Lower lobe of right lung (tissue), 2 donors: ENCODE measurements around the gene HSPG2. TPM values are rescaled to one million over a fixed set of nuclear protein-coding genes. Genes with fewer than 3 reads are reported as not detected.

ENCODE experiments used
- ATAC-seq, 2 donors: fragments of 200-7000 bp; cut with Tn5 transposase; one replicate each; pipeline ENCODE4 v1.9.1; 2020 to 2022; ENCODE audit warnings: mild to moderate bottlenecking in 2 of 2, moderate library complexity in 2 of 2
- DNase-seq: peaks from one replicate; pipeline ENCODE4 v3.0.0-alpha.2; 2020
- H3K27ac ChIP-seq: fragments of 200-600 bp; one replicate; pipeline ENCODE4 v1.8.0; 2022
- H3K27me3 ChIP-seq: fragments of 200-600 bp; one replicate; pipeline ENCODE4 v1.8.0; 2022; ENCODE audit warnings: low read depth
- H3K36me3 ChIP-seq: fragments of 200-600 bp; one replicate; pipeline ENCODE4 v1.8.0; 2022; ENCODE audit warnings: mild to moderate bottlenecking
- H3K4me1 ChIP-seq: fragments of 200-600 bp; one replicate; pipeline ENCODE4 v1.8.0; 2022
- H3K4me3 ChIP-seq: fragments of 200-600 bp; one replicate; pipeline ENCODE4 v1.8.0; 2022; ENCODE audit warnings: mild to moderate bottlenecking
- H3K9me3 ChIP-seq: fragments of 200-600 bp; one replicate; pipeline ENCODE4 v1.8.0; 2022
- CTCF ChIP-seq: fragments of 200-600 bp; IDR thresholded peaks from one replicate; pipeline ENCODE4 v1.8.0; 2022; ENCODE audit warnings: antibody characterized with exemption, mild to moderate bottlenecking
- intact Hi-C: fragments of 100-400 bp; cut with DNase I; formaldehyde crosslinking; loops from one replicate; pipeline ENCODE4 v1.11.0; 2022
- total RNA-seq: library from RNA; stranded (reverse); fragmentation: NEBNext Ultra II Directional; extraction: Animal tissue kit (Norgen Biotek cat#: 25700); gene quantifications from one replicate; pipeline ENCODE4 v1.2.1, GENCODE V29; 2021
- donor health status: DM: no; HTN: yes; CAD: no; lungs with severe emphysema.

HSPG2 gene
- total RNA-seq, 1 donor from 2014 or later: 216 TPM

DNA sequence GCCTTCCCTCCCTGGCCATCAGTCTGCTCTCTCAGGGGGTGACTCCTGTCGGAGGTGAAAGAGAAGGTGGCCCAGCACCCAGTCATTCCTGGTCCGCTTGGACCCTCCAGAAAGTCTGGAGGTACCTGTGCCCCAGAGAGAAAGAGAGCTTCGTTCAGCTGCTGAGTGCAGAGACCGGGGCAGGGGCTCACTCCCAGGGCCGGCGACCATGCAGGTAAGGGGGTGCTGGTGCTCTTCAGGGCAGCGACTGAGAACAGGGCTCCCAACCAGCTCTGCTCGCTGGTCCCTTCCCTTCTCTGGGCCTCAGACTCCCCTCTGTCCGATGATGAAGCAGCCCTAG, 30.1 kb downstream of the HSPG2 start:
- Histone ChIP-seq H3K4me1 (peaks cover 94% of the 10 kb centered on the region), H3K27ac (peak overlapping the region; percentile 74), H3K36me3 (no peaks in the 10 kb centered on the region), H3K9me3 (no peaks in the 10 kb centered on the region), H3K27me3 (no peaks in the 10 kb centered on the region), H3K4me3 (no peak overlapping the region)
- ATAC-seq: no peak
- DNase-seq: no peak
- intact Hi-C loops: no loop called here
- TF ChIP-seq CTCF: no peak

DNA sequence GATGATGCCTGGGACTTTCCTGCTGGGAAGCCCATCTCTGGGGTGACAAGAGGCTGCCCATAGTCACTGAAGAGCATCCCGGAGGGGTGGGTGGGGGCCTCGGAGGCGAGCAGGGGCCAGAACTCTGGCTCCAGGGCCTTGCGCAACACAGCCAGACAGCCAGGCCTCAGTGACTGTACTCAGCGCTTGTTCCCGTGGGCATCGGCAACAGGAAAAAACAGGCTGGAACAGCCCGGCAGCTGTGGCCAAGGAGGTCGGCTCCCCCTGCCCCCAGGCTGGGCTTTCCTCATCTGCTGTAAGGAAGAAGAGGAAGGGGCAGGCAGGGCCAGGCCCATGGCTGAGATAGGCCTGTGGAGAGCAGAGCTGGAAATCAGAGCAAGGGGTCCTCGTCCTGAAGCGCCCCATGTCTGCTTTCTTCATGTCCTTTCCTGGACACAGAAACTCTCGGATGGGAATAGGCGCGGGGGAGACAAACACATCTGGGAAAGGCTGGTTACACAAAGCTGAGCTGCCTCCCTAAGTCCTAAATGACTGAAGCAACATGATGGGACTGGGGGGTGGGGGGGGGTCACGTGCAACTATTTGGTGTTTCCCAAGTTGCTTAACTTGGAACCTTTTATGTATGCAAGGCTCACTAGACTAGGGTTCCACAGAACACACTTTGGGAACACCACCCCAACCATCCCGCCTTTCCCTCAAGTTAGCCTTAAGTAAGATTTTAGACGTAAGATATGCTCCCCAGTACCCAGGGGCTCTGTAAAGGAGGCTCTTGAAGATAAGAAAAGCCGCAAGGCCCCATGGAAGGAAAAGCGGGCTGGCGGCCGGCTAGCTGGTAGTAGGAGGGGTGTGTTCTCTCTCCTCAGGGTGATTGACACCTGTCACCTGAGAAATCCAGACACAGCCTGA, 30.7 kb downstream of the HSPG2 start:
- no peak for TF ChIP-seq CTCF
- DNase-seq: no peak
- intact Hi-C loops: no loop called here
- Histone ChIP-seq H3K27ac (peak overlapping the region; percentile 74), H3K27me3 (no peaks in the 10 kb centered on the region), H3K36me3 (no peaks in the 10 kb centered on the region), H3K4me3 (no peak overlapping the region), H3K9me3 (no peaks in the 10 kb centered on the region), H3K4me1 (peaks cover 94% of the 10 kb centered on the region)
- peak; percentile 19 to 26 for ATAC-seq

DNA sequence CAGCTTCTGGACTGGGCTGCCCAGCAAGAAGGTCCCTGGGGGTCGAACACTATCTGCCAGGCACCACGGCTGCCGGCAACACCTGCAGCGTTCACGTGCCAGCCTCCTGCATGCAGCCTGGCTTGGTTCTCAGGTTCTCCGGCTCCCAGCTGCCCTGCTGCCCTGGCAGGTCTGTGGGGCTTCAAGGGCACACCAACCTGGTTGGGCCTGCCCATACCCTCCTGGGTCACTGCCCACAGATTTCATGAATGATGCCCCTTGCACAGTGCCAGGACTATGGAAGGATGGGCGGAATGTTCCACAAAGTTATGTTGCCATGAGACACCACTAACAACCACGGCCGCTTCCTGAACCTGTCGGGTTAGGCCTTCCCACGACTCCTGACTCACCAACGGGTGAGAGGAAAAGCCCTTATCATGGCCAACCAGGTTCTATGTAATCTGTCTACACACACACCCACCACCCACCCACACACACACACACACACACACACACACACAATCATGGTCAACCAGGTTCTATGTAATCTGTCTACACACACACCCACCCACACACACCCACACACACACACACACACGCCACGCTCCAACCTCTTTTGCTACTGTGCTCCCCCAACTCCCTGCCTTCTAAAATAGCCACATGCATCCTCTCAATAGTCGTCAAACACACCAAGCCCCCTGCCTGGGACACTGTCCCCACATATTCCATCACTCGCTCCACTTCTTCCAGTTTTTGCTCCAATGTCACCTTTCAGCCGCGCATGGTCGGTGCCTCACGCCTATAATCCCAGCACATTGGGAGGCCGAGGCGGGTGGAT, 32.2 kb downstream of the HSPG2 start:
- DNase-seq (no peak), ATAC-seq (peak; percentile 79 to 80)
- intact Hi-C loops: no loop called here
- Histone ChIP-seq H3K27ac (peak overlapping the region; percentile 66), H3K36me3 (peaks cover 4% of the 10 kb centered on the region), H3K4me1 (peaks cover 94% of the 10 kb centered on the region), H3K27me3 (no peaks in the 10 kb centered on the region), H3K4me3 (no peak overlapping the region), H3K9me3 (no peaks in the 10 kb centered on the region)
- no peak for TF ChIP-seq CTCF

GRCh38 chr1:21904454-21904703, 32.7 kb downstream of the HSPG2 start:
- peak; percentile 38 to 44 for ATAC-seq
- H3K36me3 ChIP-seq: peaks cover 4% of the 10 kb centered on the region
- peak overlapping the region; percentile 66 for H3K27ac ChIP-seq
- intact Hi-C loops: no loop called here
- H3K4me3 ChIP-seq: no peak overlapping the region
- H3K9me3 ChIP-seq: no peaks in the 10 kb centered on the region
- no peak for DNase-seq
- no peaks in the 10 kb centered on the region for H3K27me3 ChIP-seq
- H3K4me1 ChIP-seq: peaks cover 94% of the 10 kb centered on the region
- no peak for TF ChIP-seq CTCF

GRCh38 chr1:21903638-21904453, 33.3 kb downstream of the HSPG2 start:
- no peak for TF ChIP-seq CTCF
- H3K36me3 ChIP-seq: peaks cover 4% of the 10 kb centered on the region
- H3K27me3 ChIP-seq: no peaks in the 10 kb centered on the region
- no peak overlapping the region for H3K4me3 ChIP-seq
- H3K9me3 ChIP-seq: no peaks in the 10 kb centered on the region
- intact Hi-C loops: no loop called here
- peaks cover 94% of the 10 kb centered on the region for H3K4me1 ChIP-seq
- DNase-seq (no peak), ATAC-seq (no peak)
- H3K27ac ChIP-seq: peak overlapping the region; percentile 66
